Lung microvascular endothelial cell (primary cell): Measurements from ENCODE around the gene C10orf95. TPM values are rescaled to one million over a fixed set of nuclear protein-coding genes. Genes with fewer than 3 reads are reported as not detected.
"Not testable (repeated sequence)": the region's sequence is repeated elsewhere in the genome, so short reads cannot be mapped to it uniquely, and the experiment has no call there.

Experiments
- DNase-seq, 2 donors: peaks; one replicate each; pipeline versions ENCODE4 v3.0.0 to v3.0.0-alpha.2; 2010; ENCODE audit warnings: low read depth in 2 of 2
- total RNA-seq: library from RNA; depleted of rRNA; stranded (reverse); fragments of >200 nt; gene quantifications from 2 replicates; pipeline ENCODE4 v1.2.1, GENCODE V29; 2014

The C10orf95 gene
- total RNA-seq, 1 donor from 2014 or later: not detected

DNA sequence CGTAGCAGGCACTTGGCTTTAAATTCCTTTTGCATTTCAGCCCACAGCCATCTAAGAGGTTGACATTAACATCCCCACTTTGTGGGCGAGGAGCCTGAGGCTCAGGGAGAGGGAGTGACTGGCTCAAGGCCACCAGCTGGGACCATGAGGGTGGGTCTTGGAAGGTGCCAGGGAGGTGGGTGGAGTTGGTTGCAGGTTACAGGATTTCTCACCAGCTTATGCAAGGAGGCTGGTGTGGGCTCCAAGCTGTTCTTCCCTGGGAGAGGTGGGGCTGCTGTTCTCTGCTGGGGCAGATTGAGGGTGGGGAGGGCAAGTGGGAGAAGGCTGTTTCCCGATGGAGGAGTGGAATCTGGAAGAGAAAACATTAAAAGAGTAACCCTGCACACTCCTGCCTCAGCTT is 14.1 kb upstream of the C10orf95 start:
- DNase-seq: no peak

DNA sequence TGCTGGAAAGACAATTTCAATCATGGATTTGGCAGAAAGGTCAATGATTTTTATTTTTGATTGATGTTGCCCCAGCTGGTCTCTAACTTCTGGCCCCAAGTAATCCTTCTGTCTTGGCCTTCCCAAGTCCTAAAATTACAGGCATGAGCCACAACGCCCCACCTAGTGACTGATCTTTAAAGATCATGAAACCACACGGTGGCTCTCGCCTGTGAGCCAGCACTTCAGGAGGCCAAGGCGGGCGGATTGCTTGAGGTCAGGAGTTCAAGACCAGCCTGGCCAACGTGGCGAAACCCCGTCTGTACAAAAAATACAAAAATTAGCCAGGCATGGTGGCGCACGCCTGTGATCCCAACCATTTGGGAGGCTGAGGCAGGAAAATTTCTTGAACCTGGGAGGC is 12.6 kb upstream of the C10orf95 start:
- DNase-seq: no peak

DNA sequence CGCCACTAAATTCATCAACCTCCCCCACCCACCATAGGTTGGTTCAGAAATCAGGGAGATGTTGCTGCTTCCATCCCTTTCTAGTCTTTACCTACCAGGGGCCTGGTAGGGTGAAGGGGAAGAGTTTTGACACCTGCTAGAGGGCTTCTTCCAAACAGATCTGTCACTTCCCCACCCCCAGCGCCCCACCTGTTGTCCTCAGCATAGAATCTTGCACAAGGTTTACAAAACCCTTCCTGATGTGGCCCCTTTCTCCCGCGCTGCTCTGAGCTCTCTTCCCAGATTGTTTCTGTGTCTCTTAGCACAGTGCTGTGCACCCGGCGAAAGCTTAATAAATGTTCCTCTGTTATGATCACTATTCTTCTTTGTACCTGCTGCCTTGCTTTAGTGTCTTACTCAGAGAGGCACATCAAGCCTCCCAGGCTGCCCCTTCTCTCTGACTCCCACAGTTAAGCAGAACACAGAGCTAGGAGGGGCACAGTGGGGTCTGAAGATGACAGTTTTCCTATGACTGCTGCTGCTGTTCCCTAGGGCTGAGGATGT is 11.2 kb upstream of the C10orf95 start:
- DNase-seq: no peak

DNA sequence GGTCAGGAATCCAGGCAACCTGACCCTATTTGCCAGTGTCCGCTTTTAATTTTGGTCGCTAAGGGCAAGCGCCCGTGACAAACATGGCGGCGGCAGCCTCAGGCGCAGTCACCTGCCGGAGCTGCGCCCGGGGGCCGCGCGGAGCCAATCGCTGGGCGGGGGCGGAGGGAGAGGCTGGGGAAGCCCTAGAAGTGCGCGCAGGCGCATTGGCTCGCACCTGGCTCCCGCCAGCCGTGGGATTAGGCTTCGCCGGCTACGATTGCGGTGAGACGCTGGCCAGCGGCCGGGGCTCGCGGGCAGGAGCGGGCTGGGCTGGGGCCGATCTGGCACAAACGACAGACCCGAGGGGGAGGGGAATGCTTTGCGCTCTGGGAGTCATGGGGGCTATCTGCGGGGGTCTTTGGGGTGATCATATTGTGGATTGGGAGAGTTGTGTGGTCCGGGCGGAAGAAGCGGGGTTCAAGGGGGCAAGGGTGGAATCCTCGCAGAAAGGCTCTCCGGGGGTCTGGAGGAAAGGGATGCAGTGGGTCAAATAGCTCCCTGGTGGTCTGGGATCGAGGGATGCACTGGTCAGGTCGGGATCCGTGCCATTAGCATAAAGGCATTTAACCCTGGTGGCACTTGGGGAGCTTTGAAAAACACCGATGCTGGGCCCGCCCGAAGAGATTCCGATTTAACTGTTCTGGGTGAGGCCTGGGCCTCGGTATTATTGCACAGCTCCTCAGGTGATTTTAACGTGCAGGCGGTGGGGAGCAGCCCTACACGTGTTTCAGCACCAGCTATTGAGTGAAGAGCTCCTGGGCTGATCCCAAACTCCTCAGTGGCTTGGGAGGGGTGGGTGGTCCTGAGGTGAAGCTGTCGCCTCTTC is 10.1 kb upstream of the C10orf95 start:
- peak; percentile 65 to 87 for DNase-seq

DNA sequence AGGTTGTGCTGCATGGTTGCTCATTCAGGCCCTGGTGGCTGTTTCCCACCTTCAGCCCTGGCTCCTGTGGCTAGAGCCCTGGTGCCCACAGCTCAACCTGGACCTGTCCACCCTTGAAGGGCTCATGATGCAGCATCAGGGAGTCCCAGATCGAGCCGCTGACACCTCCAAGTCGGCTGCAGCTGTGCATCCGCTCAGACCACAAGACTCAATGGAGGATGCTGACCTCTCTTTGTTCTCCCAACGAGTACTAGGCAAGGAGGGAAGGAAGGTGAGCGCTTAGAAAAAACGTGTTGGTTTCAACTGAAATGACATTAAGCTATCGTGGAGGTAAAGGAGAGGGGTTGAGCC is 9.5 kb upstream of the C10orf95 start:
- DNase-seq: no peak

DNA sequence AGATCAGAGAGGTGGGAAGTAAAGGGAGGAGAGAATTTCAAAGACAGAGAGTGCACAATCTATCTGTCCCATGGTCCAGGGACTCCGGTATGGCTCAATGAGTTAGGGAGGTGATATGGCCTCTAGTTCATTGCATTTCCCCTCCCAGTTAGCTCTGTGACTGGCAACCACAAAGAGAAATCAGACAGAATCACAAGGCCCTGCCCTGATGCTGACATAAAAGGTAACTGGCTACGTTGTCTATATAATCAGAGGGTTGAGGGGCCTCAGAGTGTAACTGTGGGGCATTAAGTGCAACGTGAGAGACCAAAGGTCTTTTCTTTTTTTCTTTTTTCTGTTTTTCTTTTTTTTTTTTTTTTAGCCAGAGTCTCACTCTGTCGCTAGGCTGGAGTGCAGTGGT is 7.3 kb upstream of the C10orf95 start:
- no peak for DNase-seq

DNA sequence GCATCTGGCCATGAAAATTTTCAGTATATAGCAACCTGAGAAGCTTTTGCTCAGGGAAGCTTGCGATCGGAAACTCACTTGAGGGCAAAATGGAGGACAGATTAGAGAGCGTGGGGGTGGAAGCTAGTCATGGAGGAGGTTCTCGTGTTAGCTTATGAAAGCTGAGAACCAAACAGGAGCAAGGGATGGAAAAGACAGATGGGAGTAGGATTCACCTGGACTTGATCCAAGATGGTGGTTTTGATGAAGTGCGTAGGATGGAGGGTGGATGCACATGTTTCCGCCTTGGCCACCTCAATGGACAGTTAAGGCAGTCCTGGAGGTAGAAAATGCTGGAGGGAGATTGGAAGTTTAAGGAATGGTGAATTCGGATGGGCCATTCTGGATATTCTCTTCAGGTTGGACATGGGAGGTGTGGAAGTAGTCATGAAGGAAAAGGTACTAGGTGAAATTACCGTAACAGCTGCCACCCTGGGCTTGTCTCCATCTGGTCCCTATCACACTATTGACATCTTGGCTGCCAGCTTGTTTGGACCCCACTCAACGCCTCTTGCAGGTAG is 6.3 kb upstream of the C10orf95 start:
- DNase-seq: no peak

DNA sequence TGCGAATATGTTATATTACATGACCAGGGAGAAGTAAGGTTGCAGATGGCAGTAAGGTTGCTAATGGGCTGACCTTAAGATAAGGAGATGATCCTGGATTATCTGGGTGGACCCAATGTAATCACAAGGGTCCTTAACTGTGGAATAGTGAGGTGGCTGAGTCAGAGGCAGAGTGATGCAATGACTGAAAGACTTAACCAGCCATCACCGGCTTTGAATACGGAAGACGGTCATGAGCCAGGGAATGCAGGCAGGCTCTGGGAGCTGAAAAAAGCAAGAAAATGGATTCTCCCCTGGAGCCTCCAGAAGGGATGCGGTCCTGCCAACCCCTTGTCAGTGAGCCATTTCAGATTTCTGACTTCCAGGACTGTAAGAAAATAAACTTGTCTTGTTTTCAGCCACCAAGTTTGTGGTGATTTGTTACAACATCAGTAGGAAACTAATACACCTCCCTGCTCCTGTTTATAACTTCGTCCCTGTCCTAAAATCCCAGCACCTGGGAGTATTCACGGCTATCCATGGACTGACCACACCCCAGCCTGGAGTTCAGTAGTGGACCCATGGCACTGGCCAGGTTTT is 4.6 kb upstream of the C10orf95 start:
- DNase-seq: peak in 1 of 2 donors; percentile 44

DNA sequence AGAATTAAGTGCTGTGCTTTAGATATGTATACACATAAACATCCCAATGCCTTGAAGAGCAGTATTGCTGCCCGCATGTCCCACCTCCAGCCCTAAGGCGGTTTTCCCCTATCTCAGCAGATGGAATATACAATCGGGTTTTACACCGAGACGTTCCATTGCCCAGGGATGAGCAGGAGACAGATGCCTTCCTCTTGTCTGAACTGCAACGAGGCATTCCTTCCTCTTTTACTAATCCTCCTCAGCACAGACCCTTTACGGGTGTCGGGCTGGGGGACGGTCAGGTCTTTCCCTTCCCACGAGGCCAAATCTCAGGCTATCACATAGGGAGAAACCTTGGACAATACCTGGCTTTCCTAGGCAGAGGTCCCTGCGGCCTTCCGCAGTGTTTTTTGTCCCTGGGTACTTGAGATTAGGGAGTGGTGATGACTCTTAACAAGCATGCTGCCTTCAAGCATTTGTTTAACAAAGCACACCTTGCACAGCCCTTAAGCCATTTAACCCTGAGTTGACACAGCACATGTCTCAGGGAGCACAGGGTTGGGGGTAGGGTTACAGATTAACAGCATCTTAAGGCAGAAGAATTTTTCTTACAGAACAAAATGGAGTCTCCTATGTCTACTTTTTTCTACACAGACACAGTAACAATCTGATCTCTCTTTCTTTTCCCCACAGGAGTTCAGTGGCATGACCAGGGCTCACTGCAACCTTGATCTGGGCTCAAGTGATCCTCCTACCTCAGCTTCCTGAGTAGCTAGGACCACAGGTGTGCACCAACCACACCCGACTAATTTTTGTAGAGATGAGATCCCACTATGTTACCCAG is 3.5 kb upstream of the C10orf95 start:
- DNase-seq: not testable (repeated sequence)

DNA sequence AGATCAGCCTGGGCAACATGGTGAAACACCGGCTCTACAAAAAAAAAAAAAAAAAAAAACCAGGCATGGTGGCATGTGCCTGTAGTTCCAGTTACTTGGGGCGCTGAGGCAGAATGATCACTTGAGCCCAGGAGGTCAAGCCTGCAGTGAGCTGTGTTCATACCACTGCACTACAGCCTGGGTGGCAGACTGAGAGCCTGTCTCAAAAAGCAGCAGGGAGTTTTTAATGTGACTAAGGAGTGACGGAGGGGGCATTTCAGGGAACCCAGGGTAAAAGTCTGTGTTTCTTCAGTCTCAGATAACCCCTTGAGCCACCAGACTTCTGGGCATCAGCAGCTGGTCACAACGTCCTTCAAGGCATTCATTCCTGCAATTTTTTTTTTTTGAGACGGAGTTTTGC is 2.2 kb upstream of the C10orf95 start:
- no peak for DNase-seq

DNA sequence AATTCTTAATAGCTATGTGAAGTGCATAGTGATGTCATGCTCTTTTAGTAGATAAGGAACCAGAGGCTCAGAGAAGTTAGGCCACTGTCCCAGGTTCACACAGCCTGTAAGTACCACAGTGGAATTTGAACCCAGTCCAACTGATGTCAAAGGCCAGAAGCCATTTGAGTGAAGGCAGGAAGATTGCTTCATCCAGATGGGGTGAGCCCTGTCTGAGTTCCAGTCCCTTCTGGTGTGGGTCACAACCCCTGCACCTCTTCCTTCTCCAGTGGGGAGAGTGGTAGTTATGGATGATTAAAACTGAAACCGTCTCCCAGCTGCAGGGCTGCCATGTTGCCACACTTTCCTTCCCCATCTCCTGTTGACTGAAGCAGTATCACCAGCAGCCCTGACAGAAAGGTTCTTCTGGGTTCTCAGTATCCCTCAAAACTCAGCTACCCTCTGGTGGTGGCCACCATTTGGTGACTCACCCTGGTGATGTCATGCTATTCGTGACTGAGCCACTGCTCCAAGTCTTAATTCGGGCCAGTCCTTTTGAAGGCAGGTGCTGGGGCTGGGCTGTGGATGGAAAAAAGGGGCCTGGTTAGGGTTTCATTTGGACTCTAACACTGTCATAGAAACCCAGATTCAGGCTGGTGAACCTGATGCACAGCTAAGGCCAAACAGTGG is 1.5 kb upstream of the C10orf95 start:
- peak; percentile 39 to 45 for DNase-seq

DNA sequence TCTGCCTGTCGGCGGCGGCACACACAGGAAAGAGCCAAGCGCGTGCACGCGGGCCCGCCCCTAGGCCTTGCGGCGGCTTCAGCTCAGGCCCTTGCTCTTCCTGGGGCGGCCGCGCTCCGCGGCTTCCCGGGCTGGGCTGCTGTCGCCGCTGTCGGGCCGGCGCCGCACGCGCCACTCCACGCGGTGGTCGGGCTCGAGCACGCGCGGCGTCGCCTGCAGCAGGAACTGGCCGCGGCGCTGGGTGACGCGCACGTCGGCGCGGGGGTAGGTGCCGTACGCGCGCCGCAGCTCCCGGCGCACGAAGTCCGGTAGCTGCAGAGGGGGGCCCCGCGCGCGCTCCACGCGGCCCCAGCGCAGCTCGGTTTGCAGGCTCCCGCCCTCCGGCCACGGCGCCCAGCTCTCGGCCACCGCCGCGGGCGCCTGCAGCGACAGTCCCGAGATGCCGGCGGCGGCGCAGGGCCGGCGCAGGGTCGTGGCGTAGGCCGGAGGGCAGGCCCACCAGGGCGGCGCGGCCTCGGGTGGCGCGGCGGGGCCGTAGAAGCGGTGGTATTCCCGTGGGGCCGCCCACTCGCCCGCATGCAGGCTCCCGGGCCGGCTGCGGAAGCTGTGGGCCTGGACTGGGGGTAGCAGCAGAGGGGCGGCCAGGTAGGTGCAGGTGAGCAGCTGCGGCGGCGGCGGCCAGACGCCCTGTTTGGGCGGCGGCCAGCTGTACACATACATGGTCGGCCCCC is 804 bp downstream of the C10orf95 start:
- DNase-seq: peak; percentile 81 to 91

DNA sequence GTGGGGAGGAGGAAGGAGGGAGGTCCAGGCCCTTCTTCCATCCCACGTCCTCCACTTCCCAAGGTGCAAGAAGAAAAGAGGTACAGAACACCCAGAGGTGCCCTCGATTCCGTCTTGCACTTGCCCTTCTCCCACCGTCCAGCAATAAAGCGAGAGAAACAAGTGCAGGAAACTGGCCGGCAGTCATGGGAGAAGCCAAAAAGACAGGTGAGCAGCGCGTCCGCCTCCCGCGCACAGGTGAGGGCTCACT is 1.3 kb downstream of the C10orf95 start:
- no peak for DNase-seq

DNA sequence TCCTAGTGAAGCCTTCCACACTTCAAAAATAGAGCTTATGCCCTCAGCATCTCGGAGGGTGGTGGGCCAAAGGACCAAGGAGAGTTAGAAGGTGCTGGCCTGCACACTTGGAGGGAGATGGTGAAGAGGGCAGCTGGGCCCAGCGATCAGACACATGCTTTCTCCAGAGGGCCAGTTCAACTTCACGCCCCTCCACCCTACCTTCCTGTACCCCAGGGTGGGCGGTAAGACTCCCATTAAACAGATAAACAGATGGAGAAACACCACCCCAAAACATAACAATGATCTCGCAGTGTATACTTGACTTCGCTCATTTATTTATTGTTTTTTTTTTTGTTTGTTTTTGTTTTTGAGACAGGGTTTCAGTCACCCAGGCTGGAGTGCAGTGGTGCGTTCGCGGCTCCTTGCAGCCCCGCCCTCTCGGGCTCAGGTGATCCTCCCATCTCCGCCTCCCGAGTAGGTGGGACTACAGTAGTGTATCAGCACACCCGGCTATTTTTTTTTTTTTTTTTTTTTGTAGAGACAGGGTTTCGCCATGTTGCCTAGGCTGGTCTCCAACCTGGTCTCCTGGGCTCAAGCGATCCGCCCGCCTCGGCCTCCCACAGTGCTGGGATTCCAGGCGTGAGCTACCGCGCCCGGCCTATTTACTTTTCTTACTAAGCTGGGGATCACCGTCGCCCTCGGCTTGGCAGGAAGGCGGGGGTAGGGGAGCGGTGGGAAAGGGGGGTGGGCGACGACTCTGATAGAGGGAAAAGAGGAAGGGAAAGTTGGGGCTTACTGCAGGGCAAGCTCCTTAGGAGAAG is 1.8 kb downstream of the C10orf95 start:
- DNase-seq: peak; percentile 17 to 75

DNA sequence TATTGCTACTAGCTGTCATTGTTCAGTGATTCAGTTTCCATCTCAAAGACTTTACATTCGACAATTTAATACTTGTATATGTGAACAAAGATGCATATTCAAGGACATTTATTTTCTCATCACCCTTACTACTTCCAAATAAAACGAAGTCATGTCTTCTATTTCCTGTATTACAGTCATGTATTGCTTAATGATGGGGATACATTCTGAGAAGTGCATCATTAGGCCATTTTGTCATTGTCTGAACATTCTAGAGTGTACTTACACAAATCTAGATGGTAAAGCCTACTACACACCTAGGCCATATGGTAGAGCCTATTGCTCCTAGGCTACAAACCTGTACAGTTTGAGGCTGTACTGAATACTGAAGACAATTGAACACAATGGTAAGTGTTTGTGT is 6.5 kb downstream of the C10orf95 start:
- no peak for DNase-seq

DNA sequence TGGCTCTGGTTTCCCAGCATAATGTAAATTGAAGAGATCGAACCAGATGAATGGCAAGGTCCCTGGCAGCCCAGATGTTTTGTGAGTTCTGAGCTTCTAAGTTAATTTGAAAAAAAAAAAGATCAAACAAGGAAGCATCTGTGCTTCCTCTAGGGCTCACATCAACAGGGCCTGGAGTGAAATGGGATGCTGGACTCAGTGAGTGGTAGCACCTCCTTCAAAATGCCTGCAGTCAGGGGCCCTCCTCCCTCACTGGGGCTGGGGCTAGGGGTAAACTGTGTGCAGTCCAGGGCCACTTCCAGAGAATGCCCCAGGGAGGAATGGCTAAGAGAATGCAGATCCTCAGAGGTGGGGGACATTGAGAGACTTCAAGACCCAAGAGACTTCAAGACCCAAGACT is 13.0 kb downstream of the C10orf95 start:
- no peak for DNase-seq

DNA sequence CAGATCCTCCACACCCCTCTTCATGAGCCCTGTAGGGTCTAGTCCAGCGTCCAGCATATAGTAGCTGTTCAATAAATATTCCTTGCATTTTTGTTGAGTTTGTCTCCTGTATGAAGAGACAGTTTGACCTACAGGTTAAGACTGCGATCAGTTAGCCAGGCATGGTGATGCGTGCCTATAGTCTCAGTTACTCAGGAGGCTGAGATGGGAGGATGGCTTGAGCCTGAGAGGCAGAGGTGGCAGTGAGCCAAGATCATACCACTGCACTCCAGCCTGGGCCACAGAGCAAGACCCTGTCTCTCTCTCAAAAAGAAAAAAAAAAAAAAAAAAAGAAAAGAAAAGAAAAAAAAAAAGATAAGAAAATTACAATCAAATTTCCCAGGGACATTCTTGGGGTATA is 13.8 kb downstream of the C10orf95 start:
- DNase-seq: no peak

DNA sequence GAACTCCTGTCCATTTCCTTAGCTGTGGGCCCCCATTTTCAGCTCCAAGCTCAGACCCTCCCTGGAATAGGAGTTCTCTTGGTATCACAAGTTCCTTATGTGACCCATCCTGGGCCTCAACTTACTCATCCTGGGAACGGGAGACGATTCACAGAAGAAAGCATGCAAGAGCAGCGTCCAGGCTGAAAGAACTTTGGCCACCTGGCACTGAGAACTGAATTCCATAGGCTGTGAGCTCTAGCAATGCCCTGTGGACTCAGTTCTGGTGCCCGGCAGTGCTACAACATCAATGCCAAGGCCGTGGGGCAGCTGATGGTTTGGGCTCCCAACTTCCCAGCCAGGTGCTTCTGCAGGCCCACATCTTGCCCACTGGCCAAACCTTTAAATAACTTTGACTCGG is 15.0 kb downstream of the C10orf95 start:
- no peak for DNase-seq

DNA sequence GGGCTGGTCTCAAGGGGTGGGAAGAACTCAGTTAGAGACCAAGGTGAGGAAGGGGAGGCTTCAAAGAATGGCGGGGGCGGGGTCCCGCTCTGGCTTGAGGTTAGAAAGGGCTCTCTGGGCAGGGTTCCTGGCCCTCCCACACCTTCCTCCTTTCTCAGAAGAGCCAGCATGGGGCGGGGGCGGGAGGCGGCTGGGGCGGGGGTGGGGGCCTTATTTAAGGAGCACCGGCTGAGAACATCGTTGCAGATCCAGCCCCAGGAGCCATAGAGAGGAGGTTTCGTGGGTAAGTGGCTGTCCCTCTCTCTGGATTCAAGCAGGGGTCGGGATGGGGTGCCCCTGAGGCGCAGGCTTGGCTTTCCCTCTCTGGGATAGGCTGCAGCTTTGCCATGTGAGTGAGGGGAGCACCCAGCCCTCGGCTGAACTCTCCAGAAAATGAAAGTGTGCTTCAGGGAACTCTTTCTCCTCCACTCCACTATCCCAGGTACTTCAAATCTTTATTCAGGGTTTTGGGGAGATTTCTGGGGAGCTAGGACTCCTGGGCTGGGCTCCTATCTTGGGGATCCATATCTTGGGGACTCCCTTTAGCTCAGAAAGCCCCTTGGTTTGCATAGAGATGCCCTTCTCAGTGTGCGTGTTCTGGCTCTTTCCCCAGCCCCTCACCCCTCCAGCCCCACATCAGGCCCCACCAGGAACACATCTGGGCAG is 15.7 kb downstream of the C10orf95 start:
- no peak for DNase-seq

DNA sequence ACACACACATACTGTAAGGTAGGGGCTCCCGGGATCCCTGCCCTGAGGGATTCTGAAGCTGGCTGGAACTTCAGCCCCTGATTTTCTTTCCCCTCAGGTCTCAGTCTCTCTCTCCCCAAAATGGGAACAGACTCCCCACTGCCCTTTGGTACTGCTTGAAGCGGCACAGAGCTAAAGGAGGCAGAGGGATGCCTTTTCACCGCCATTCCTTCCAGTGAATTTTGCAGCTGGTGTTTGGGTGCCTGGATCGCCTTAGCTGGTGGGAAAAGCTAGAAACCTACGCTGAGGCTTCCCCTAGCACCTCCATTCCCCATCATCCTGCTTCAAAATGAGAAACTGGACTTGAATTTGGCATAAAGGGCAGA is 16.2 kb downstream of the C10orf95 start:
- DNase-seq: no peak
